Smooth muscle cell (in vitro differentiated cells): ENCODE results near the gene CTTNBP2NL. TPM values are rescaled to one million over a fixed set of nuclear protein-coding genes. Genes with fewer than 3 reads are reported as not detected.
A peak's percentile ranks its signal among the peaks of the same experiment; 100 is the strongest.

Experiments
- DNase-seq: peaks from one replicate; lab custom pipeline; 2025; ENCODE audit not compliant: unreplicated experiment; lab: John Stamatoyannopoulos, UW
- H2AFZ ChIP-seq: fragments of 200-600 bp; sonication (generic); 2 replicates; pipeline ENCODE4 v1.6.0; 2016; ENCODE audit warnings: antibody characterized with exemption, low read depth, mild to moderate bottlenecking
- H3F3A ChIP-seq: fragments of 200-600 bp; sonication (generic); 2 replicates; pipeline ENCODE4 v1.6.0; 2017; ENCODE audit warnings: antibody characterized with exemption, low read depth
- H3K27ac ChIP-seq: fragments of 200-600 bp; sonication (generic); 2 replicates; pipeline ENCODE4 v1.5.1; 2016; ENCODE audit warnings: low read depth, mild to moderate bottlenecking
- H3K27me3 ChIP-seq: fragments of 200-600 bp; sonication (generic); 2 replicates; pipeline ENCODE4 v1.6.1; 2016; ENCODE audit warnings: low read depth, mild to moderate bottlenecking
- H3K36me3 ChIP-seq: fragments of 200-600 bp; sonication (generic); 2 replicates; pipeline ENCODE4 v1.5.1; 2016; ENCODE audit warnings: low read depth
- H3K4me1 ChIP-seq: fragments of 200-600 bp; sonication (generic); 2 replicates; pipeline ENCODE4 v1.5.1; 2016; ENCODE audit warnings: low read depth
- H3K4me2 ChIP-seq: fragments of 200-600 bp; sonication (generic); 2 replicates; pipeline ENCODE4 v1.6.0; 2016; ENCODE audit warnings: mild to moderate bottlenecking
- H3K4me3 ChIP-seq: fragments of 200-600 bp; sonication (generic); 2 replicates; pipeline ENCODE4 v1.5.1; 2016; ENCODE audit warnings: mild to moderate bottlenecking
- H3K79me2 ChIP-seq: fragments of 200-600 bp; sonication (generic); 2 replicates; pipeline ENCODE4 v1.6.0; 2016; ENCODE audit warnings: low read depth, mild to moderate bottlenecking
- H3K9ac ChIP-seq: fragments of 200-600 bp; sonication (generic); 2 replicates; pipeline ENCODE4 v1.6.0; 2016; ENCODE audit warnings: low read depth
- H3K9me3 ChIP-seq: fragments of 200-600 bp; sonication (generic); replicated peaks from 2 replicates; pipeline ENCODE4 v1.5.1; 2016; ENCODE audit warnings: low read depth
- H4K20me1 ChIP-seq: fragments of 200-600 bp; sonication (generic); 2 replicates; pipeline ENCODE4 v1.6.0; 2016; ENCODE audit warnings: low read depth
- WGBS: methylation state at CpG from one replicate; pipeline ENCODE4 v1.1.7; 2016; ENCODE audit warnings: low lambda C conversion rate; 5-methylcytosine and 5-hydroxymethylcytosine counted together
- polyA plus RNA-seq: library from polyadenylated mRNA; unstranded; fragments of >200 nt; fragmentation: Nextera tagmentation; extraction: Ambion mirVana; gene quantifications from 2 replicates; pipeline ENCODE4 v1.2.1, GENCODE V29; 2016
- total RNA-seq: library from RNA; depleted of rRNA; stranded (reverse); fragments of >200 nt; gene quantifications from 2 replicates; pipeline ENCODE4 v1.2.3, GENCODE V29; 2014
- TF ChIP-seq, protein P1 (sequence below): fragments of 200-600 bp; sonication (generic); IDR thresholded peaks from 2 replicates; pipeline ENCODE4 v1.5.1; 2017; ENCODE audit warnings: borderline replicate concordance, mild to moderate bottlenecking, antibody characterized with exemption; ENCODE audit not compliant: insufficient read depth, poor library complexity, severe bottlenecking

Gene CTTNBP2NL
- total and polyA plus RNA-seq, 2 experiments from 2014 or later = 10.4 to 19.7 TPM

DNA sequence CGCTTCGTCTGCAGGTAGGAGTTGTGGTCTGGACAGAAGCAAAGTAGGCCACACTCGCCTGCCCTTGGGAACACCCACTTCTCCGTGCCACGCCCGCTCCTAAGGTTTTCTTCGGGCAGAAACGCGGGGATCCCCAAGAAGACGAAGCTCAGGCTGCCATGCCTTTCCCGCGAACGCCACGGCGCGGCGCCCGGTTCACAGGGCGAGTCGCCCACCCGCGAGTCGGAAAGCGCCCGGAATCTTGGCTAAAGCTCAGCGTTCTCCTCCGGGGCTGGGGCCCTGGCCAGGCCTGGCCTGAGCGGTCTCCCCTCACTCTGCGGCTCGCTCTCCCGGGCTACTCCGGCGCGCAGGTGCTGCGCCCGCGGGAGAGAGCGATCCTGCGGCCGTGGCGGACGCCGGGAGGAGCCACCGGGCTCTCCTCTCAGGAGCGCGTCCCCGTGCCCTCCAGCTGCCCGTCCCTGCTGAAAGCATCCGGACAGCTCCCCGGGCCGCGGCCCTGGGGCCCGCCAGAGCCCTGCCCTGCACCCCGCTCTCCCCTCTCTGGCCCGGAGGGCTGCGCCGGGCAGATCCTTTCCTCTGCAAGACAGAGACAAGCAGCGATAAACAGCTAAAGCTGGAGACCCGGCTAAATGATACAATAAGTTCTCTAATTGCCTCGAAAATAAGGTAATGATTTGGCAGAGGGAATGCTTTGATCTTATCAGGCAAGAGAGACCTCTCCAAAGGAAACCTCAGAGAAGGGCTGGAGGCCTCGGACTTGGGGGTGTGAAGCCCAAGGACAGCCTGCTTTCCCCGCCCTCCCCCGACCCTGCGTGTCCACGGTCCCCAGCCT is 106.0 kb downstream of the CTTNBP2NL start:
- H3K4me3 ChIP-seq = peak overlapping the region; percentile 66
- H3K9me3 ChIP-seq = no peaks in the 10 kb centered on the region
- TF ChIP-seq, protein P1, sequence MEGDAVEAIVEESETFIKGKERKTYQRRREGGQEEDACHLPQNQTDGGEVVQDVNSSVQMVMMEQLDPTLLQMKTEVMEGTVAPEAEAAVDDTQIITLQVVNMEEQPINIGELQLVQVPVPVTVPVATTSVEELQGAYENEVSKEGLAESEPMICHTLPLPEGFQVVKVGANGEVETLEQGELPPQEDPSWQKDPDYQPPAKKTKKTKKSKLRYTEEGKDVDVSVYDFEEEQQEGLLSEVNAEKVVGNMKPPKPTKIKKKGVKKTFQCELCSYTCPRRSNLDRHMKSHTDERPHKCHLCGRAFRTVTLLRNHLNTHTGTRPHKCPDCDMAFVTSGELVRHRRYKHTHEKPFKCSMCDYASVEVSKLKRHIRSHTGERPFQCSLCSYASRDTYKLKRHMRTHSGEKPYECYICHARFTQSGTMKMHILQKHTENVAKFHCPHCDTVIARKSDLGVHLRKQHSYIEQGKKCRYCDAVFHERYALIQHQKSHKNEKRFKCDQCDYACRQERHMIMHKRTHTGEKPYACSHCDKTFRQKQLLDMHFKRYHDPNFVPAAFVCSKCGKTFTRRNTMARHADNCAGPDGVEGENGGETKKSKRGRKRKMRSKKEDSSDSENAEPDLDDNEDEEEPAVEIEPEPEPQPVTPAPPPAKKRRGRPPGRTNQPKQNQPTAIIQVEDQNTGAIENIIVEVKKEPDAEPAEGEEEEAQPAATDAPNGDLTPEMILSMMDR = peak; percentile 55
- peak; percentile 53 for DNase-seq
- H3K79me2 ChIP-seq = no peaks in the 10 kb centered on the region
- H3K36me3 ChIP-seq = no peaks in the 10 kb centered on the region
- no peaks in the 10 kb centered on the region for H3F3A ChIP-seq
- H3K4me1 ChIP-seq = peaks cover 18% of the 10 kb centered on the region
- no peak overlapping the region for H3K27ac ChIP-seq
- no peaks in the 10 kb centered on the region for H4K20me1 ChIP-seq
- H3K9ac ChIP-seq = no peak overlapping the region
- peak overlapping the region; percentile 99 for H3K4me2 ChIP-seq
- H2AFZ ChIP-seq = no peak overlapping the region
- H3K27me3 ChIP-seq = peaks cover 45% of the 10 kb centered on the region
- 5% methylated on average over 57 of the region's 65 CpGs for WGBS

DNA sequence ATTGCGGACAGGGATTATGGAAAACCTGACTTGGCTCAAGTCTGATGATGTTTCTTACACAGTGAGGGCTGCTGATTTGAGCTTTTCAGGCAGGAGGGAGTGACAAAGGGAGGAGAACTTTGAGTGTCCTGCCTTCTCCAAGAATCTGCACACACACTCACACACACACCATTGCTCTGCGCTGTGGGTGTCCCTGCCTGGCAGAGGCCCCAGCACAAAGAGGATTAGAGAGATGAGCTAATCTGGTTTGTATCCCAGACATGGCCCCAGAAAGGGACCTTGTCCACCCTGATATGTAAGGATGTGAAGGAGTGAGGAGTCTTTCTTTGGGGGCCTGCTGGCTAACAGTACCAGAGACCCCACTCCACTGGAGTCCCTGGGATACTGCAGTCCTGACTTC is 106.8 kb downstream of the CTTNBP2NL start:
- no peak for DNase-seq
- no peak overlapping the region for H3K4me3 ChIP-seq
- no peaks in the 10 kb centered on the region for H4K20me1 ChIP-seq
- H3F3A ChIP-seq = no peaks in the 10 kb centered on the region
- no peak overlapping the region for H3K9ac ChIP-seq
- no peaks in the 10 kb centered on the region for H3K9me3 ChIP-seq
- H3K4me2 ChIP-seq = peak overlapping the region; percentile 99
- TF ChIP-seq, protein P1 = no peak
- no peak overlapping the region for H3K27ac ChIP-seq
- H3K79me2 ChIP-seq = no peaks in the 10 kb centered on the region
- 33% methylated on average over 2 of the region's 2 CpGs for WGBS
- H3K4me1 ChIP-seq = peaks cover 18% of the 10 kb centered on the region
- H3K27me3 ChIP-seq = peaks cover 53% of the 10 kb centered on the region
- H2AFZ ChIP-seq = no peak overlapping the region
- no peaks in the 10 kb centered on the region for H3K36me3 ChIP-seq

DNA sequence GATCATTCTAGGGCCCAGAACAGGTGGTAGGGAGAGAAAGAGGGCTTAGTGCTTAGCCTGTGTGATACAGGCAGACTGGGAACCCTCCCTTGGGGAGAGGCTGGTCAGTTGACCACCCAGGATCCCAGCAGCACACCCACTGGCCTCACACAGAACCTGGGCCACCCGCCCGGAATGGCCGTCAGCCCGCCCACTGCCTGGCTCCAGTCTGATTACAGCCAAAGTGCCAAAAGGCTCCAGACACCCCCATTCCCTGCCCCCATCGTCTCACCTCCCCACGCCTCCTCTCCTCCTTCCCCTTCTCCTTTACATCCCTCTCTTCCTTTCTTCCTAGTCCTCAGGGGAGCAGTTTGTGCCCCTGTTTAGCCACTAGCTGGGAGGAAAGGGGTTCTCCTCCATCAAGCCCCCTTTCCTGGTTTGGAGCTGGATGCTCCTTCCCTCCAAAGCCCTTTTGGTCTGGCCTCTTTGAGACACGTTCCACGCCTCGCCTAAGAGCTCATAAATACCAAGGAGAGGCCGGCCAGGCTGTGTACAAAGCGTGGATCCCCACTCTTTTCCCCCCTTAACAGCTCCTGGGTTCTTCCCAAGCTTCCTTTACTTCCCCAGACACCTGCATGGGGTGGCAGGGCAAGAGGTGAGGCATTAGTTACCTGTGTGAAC is 108.1 kb downstream of the CTTNBP2NL start:
- no peak overlapping the region for H3K4me2 ChIP-seq
- H3K36me3 ChIP-seq = no peaks in the 10 kb centered on the region
- TF ChIP-seq, protein P1 = no peak
- no peaks in the 10 kb centered on the region for H3K79me2 ChIP-seq
- no peaks in the 10 kb centered on the region for H3F3A ChIP-seq
- 78% methylated on average over 10 of the region's 11 CpGs for WGBS
- peaks cover 18% of the 10 kb centered on the region for H3K4me1 ChIP-seq
- H3K27me3 ChIP-seq = peaks cover 66% of the 10 kb centered on the region
- no peak overlapping the region for H3K9ac ChIP-seq
- H2AFZ ChIP-seq = no peak overlapping the region
- DNase-seq = no peak
- H3K9me3 ChIP-seq = no peaks in the 10 kb centered on the region
- H3K27ac ChIP-seq = no peak overlapping the region
- no peak overlapping the region for H3K4me3 ChIP-seq
- H4K20me1 ChIP-seq = no peaks in the 10 kb centered on the region
